ENCODE results near the gene EXOC3L1. TPM values are rescaled to one million over a fixed set of nuclear protein-coding genes. Genes with fewer than 3 reads are reported as not detected.

The EXOC3L1 gene
- total RNA-seq, 1 donor from 2014 or later = not detected

GRCh38 chr16:67166110-67166547 is 23.8 kb downstream of the EXOC3L1 start:
- Histone ChIP-seq H3K9ac (no peak overlapping the region), H3K4me1 (peaks cover 4% of the 10 kb centered on the region), H3K4me3 (no peak overlapping the region), H3K79me2 (ENCODE audit: low read depth) (no peaks in the 10 kb centered on the region), H3K4me2 (no peak overlapping the region), H3F3A (ENCODE audit: low read depth) (peaks cover 22% of the 10 kb centered on the region), H3K27me3 (peaks cover 100% of the 10 kb centered on the region), H2AFZ (replicated peaks) (no peak overlapping the region), H3K9me3 (ENCODE audit: low read depth) (no peaks in the 10 kb centered on the region), H3K27ac (no peak overlapping the region), H3K36me3 (no peaks in the 10 kb centered on the region), H4K20me1 (ENCODE audit: low read depth) (peaks cover 45% of the 10 kb centered on the region)
- peaks cover 10% of the 10 kb centered on the region for H3K4me1 Mint-ChIP-seq
- H3K27me3 Mint-ChIP-seq (ENCODE audit: insufficient read depth, low read depth) = peaks cover 68% of the 10 kb centered on the region
- DNase-seq (ENCODE audit: low spot score) = no peak
- H3K27ac Mint-ChIP-seq = no peak overlapping the region
- TF ChIP-seq EZH2 (IDR thresholded peaks at IDR 0.05) (no peak), CTCF (IDR thresholded peaks at IDR 0.05) (no peak), EZH2phosphoT487 (IDR thresholded peaks at IDR 0.05) (no peak)
- H3K36me3 Mint-ChIP-seq = no peaks in the 10 kb centered on the region
- peak overlapping the region; percentile 21 for H3K4me3 Mint-ChIP-seq
- H3K9me3 Mint-ChIP-seq = no peaks in the 10 kb centered on the region

GRCh38 chr16:67165121-67166078 is 24.5 kb downstream of the EXOC3L1 start:
- no peak overlapping the region for H3K27ac Mint-ChIP-seq
- Histone ChIP-seq H3K36me3 (no peaks in the 10 kb centered on the region), H3K9me3 (ENCODE audit: low read depth) (no peaks in the 10 kb centered on the region), H2AFZ (replicated peaks) (no peak overlapping the region), H3K27me3 (peaks cover 100% of the 10 kb centered on the region), H4K20me1 (ENCODE audit: low read depth) (peaks cover 47% of the 10 kb centered on the region), H3F3A (ENCODE audit: low read depth) (peaks cover 21% of the 10 kb centered on the region), H3K4me2 (peak overlapping the region; percentile 4), H3K9ac (no peak overlapping the region), H3K27ac (no peak overlapping the region), H3K4me3 (peak overlapping the region; percentile 11), H3K79me2 (ENCODE audit: low read depth) (no peaks in the 10 kb centered on the region), H3K4me1 (no peaks in the 10 kb centered on the region)
- H3K4me1 Mint-ChIP-seq = peaks cover 8% of the 10 kb centered on the region
- H3K27me3 Mint-ChIP-seq (ENCODE audit: insufficient read depth, low read depth) = peaks cover 70% of the 10 kb centered on the region
- DNase-seq (ENCODE audit: low spot score) = peak; percentile 70
- no peaks in the 10 kb centered on the region for H3K9me3 Mint-ChIP-seq
- no peak for TF ChIP-seq CTCF (IDR thresholded peaks at IDR 0.05)
- peak; percentile 97 for TF ChIP-seq EZH2phosphoT487 (IDR thresholded peaks at IDR 0.05)
- TF ChIP-seq EZH2 (IDR thresholded peaks at IDR 0.05) = peak; percentile 100
- H3K4me3 Mint-ChIP-seq = no peak overlapping the region
- no peaks in the 10 kb centered on the region for H3K36me3 Mint-ChIP-seq

- peak within 1 kb of the TSS; percentile 84 for H3K4me2 ChIP-seq
- Mint-ChIP-seq H3K27ac (no peak within 1 kb of the TSS), H3K36me3 (no peaks in the 10 kb centered on the region), H3K9me3 (no peaks in the 10 kb centered on the region), H3K4me1 (peaks cover 3% of the 10 kb centered on the region), H3K4me3 (peak within 1 kb of the TSS; percentile 69), H3K27me3 (ENCODE audit: insufficient read depth, low read depth) (peaks cover 77% of the 10 kb centered on the region)
- DNase-seq (ENCODE audit: low spot score) = peak; percentile 56
- H3K4me1 ChIP-seq = no peaks in the 10 kb centered on the region
- peaks cover 24% of the 10 kb centered on the region for H3F3A ChIP-seq (ENCODE audit: low read depth)
- peak within 1 kb of the TSS; percentile 87 for H2AFZ ChIP-seq (replicated peaks)
- H3K79me2 ChIP-seq (ENCODE audit: low read depth) = no peaks in the 10 kb centered on the region
- peaks cover 47% of the 10 kb centered on the region for H4K20me1 ChIP-seq (ENCODE audit: low read depth)
- no peaks in the 10 kb centered on the region for H3K9me3 ChIP-seq (ENCODE audit: low read depth)
- H3K27me3 ChIP-seq = peaks cover 100% of the 10 kb centered on the region
- no peak within 1 kb of the TSS for H3K9ac ChIP-seq
- H3K4me3 ChIP-seq = peak within 1 kb of the TSS; percentile 47
- H3K27ac ChIP-seq = no peak within 1 kb of the TSS
- H3K36me3 ChIP-seq = no peaks in the 10 kb centered on the region
- TF ChIP-seq EZH2 (IDR thresholded peaks at IDR 0.05) (no peak), CTCF (IDR thresholded peaks at IDR 0.05) (no peak), EZH2phosphoT487 (IDR thresholded peaks at IDR 0.05) (no peak)
Observed at GRCh38 chr16:67164599-67165061, 25.3 kb downstream of the EXOC3L1 start, which contains the start of gene HSF4. TSS of gene HSF4 (plus strand) at chr16:67164745. CDS start at chr16:67164812, 67 bp downstream.

Measured in neural progenitor cell (in vitro differentiated cells).